Non-pigmented ciliary epithelial cell (primary cell): Measurements from ENCODE around the gene MBD6.
"Not testable (repeated sequence)": the region's sequence is repeated elsewhere in the genome, so short reads cannot be mapped to it uniquely, and the experiment has no call there.

ENCODE experiments used
- DNase-seq: peaks from one replicate; pipeline ENCODE4 v3.0.0-alpha.2; 2010; ENCODE audit warnings: low read depth

MBD6 gene

GRCh38 chr12:57550641-57551549, 28.3 kb downstream of the MBD6 start:
- no peak for DNase-seq

- DNase-seq, result no peak
Observed at GRCh38 chr12:57551637-57552305, 29.1 kb downstream of the MBD6 start.

- no peak for DNase-seq
Observed at GRCh38 chr12:57552306-57552651, 29.7 kb downstream of the MBD6 start.

GRCh38 chr12:57552835-57553313, 30.2 kb downstream of the MBD6 start:
- DNase-seq, result no peak

- no peak for DNase-seq
Observed at GRCh38 chr12:57553343-57554202, 30.9 kb downstream of the MBD6 start.

GRCh38 chr12:57554453-57554852, 31.8 kb downstream of the MBD6 start:
- DNase-seq, result no peak

GRCh38 chr12:57554897-57555296, 32.3 kb downstream of the MBD6 start:
- DNase-seq, result no peak

GRCh38 chr12:57558864-57559263, 36.2 kb downstream of the MBD6 start:
- DNase-seq, result no peak

GRCh38 chr12:57560516-57560915, 37.9 kb downstream of the MBD6 start:
- DNase-seq, result no peak

- not testable (repeated sequence) for DNase-seq
Observed at GRCh38 chr12:57561117-57561516, 38.5 kb downstream of the MBD6 start.

- DNase-seq, result no peak
Observed at GRCh38 chr12:57563358-57563757, 40.7 kb downstream of the MBD6 start.

- no peak for DNase-seq
Observed at GRCh38 chr12:57564178-57564740, 41.6 kb downstream of the MBD6 start.

- DNase-seq, result no peak
Observed at GRCh38 chr12:57568838-57569237, 46.2 kb downstream of the MBD6 start.

- no peak for DNase-seq
Observed at GRCh38 chr12:57569858-57570257, 47.2 kb downstream of the MBD6 start.

GRCh38 chr12:57570438-57570837, 47.8 kb downstream of the MBD6 start:
- DNase-seq, result not testable (repeated sequence)

GRCh38 chr12:57571926-57572762, 49.5 kb downstream of the MBD6 start:
- DNase-seq, result no peak

- DNase-seq, result no peak
Observed at GRCh38 chr12:57574795-57575194, 52.2 kb downstream of the MBD6 start.

GRCh38 chr12:57575771-57576612, 53.4 kb downstream of the MBD6 start:
- DNase-seq, result no peak

- no peak for DNase-seq
Observed at GRCh38 chr12:57576613-57577160, 54.1 kb downstream of the MBD6 start.
